Measurements from ENCODE around the gene EVA1A.

Gene EVA1A

DNA sequence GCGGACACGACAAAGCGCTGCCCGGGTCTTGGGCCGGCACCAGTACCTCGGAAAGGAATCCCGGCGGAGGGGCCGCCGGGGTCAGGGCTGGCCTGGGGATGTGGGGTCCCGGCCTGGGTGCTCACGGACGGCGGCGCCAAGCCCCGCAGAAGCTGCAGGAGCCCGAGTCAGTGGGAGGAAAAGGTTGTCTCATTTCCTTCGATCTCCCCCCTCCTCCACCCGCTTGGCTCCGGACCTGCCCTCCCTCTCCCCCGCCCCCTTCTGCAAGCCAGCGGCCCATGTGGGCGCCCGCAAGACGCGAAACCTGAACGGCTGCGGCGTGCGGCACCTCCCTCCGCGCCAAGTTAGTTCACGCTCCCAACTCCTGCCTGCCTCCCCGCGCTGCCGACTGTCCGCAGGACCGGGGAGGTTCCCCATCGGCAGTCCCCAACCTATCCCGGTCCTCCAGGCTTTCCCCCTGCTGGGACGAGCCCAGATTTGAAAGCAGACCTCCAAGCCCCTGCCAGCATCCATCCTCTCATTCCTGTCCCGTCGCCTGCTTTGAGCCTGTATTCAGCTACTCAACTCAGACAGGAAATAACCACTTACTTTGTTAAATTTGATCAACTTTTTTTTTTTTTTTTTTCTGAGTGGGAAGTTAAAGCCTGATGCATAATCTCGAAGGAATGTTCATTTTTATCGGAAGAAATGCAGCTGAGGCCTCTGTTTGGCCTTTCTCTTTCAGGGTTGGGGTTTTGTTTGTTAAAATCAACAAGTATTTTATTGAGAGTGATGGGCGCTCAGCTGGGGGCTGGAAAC lies at the start of gene EVA1A:
Gene EVA1A (minus strand): TSS at position 172 of the 798 bp plus-strand sequence. CDS start 42,799 bp downstream, outside the sequence.
- peak within 1 kb of the TSS; percentile 48; the same call in 1 of the 2 replicates for H3K4me3 ChIP-seq (ENCODE audit: low read length)
- no peak for TF ChIP-seq ZNF274 (IDR thresholded peaks at IDR 0.05; ENCODE audit: low read depth, low read length)

DNA sequence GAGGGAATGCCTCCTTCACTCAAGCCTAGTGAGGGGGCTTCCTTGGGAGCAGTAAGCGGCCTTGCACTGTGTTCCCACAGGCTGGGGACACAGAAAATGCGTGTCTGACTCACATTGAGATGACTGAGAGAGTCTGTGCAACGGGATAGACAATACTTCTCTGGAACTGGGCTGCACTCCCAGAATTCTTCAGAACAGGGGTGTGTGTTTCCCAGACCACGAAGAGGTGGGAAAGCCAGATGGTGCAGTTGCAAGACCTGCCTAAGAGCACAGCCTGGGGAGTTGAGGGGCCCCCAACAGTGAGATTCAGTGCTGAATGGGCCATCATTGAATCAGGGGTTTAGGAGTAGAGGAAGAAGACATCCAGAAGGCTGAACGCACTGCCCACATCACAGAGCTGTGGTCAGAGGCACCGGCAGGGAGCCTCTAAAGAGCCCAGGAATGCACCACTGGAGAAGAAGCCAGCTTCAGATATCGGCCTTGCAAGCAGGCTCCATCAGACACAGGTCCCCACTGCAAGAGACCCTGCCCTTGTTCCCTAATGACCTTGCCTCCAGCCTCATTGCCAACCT lies 49.3 kb upstream of the EVA1A start:
- no peak for TF ChIP-seq ZNF274 (IDR thresholded peaks at IDR 0.05; ENCODE audit: low read depth, low read length)
- H3K4me3 ChIP-seq (ENCODE audit: low read length): no peak overlapping the region

GRCh38 chr2:75609334-75609689 lies 48.6 kb upstream of the EVA1A start:
- no peak overlapping the region for H3K4me3 ChIP-seq (ENCODE audit: low read length)

DNA sequence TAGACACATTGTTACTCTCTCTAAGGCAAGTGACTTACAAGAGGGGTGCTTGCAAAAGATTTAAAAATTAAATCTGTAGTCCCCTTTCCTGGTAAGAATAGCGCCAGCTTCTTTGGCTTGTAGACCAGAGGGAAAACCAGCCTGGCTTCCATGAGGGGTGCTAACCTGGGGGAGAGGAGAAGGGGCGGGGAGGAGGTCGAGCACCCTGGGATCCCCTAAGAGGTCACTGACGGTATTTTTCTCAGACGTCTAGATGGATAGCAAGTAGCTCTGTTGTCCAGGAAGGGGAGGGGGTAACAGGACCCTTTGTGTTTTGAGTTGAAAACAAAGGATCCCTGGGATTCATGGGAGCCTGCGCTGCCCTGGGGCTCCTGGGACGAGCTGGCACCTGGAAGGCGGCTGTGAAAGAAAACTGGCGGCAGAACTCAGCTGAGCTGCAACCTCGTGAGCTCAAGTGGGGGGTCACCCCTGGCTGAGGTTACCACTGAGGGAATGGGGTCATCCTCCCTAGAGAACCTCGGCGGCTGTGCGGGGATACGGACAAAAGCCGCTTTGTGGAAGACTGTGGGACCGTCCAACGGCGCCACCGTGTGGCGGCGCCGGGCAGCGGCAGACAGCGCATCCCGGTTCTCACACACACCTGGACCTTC lies 48.1 kb upstream of the EVA1A start:
- H3K4me3 ChIP-seq (ENCODE audit: low read length): no peak overlapping the region
- TF ChIP-seq ZNF274 (IDR thresholded peaks at IDR 0.05; ENCODE audit: low read depth, low read length): no peak

More at GRCh38 chr2:75609334-75609689, 48.6 kb upstream of the EVA1A start:
- TF ChIP-seq ZNF274 (IDR thresholded peaks at IDR 0.05; ENCODE audit: low read depth, low read length): no peak

GRCh38 chr2:75607988-75608683 lies 47.4 kb upstream of the EVA1A start:
- H3K4me3 ChIP-seq (ENCODE audit: low read length): no peak overlapping the region
- TF ChIP-seq ZNF274 (IDR thresholded peaks at IDR 0.05; ENCODE audit: low read depth, low read length): no peak

GRCh38 chr2:75607400-75607798 lies 46.7 kb upstream of the EVA1A start:
- TF ChIP-seq ZNF274 (IDR thresholded peaks at IDR 0.05; ENCODE audit: low read depth, low read length): no peak

GRCh38 chr2:75606761-75607399 lies 46.1 kb upstream of the EVA1A start:
- H3K4me3 ChIP-seq (ENCODE audit: low read length): no peak overlapping the region

More at GRCh38 chr2:75607400-75607798, 46.7 kb upstream of the EVA1A start:
- H3K4me3 ChIP-seq (ENCODE audit: low read length): no peak overlapping the region

DNA sequence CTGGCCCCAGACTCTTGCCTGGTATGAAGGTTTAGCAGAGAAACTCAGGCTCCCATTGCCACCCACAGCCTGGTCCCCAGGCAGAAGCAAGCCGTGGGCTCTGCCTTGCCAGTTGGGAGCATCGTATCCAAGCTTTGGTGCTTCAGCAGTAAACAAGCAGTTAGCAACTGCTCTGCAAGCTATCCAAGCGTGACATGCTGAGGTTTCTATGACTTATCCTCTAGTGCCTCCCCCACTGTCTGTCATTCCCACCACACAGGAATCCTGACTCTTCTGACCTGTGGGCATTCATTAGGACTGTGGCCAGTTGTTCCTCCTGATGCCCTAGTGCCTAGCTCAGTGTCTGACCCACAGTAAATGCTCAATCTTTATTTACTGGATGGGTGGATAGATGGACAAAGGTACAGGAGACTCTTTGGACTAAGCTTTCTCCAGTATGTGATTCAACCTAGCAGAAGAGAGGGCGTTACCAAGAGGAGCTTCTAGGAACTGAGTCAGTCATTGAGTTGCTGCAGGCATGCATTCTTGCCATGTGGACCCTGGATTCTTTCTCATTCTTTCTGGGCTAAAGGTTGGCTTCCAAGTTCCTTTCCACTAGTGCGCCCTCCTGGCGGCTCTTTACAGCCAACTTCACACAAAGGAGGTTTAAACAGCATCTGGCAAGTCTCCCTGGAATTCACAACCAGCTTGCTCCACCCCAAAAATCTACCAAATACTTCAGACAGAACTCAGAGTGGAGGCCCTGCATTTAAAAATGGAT lies 45.2 kb upstream of the EVA1A start:
- H3K4me3 ChIP-seq (ENCODE audit: low read length): no peak overlapping the region
- no peak for TF ChIP-seq ZNF274 (IDR thresholded peaks at IDR 0.05; ENCODE audit: low read depth, low read length)

More at GRCh38 chr2:75606761-75607399, 46.1 kb upstream of the EVA1A start:
- TF ChIP-seq ZNF274 (IDR thresholded peaks at IDR 0.05; ENCODE audit: low read depth, low read length): no peak

DNA sequence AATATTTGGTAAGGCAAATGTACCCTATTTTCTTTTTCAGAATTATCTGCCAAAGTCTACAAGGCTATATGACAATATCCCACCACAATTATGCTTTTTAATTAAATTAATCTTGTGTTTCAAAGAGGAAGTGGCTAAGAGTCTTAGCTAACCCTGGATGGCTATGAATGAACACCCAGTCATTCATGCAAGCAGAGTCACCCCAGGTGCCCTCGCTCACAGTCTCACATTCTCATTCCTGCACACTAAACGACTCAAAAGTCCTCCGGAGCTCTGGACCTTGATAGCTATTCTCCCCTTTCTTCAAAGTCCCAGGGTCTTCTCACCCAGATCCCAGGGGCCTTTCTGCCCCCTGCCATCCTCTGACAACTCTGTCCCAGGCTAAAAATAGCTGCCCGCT lies 43.7 kb upstream of the EVA1A start:
- TF ChIP-seq ZNF274 (IDR thresholded peaks at IDR 0.05; ENCODE audit: low read depth, low read length): no peak
- H3K4me3 ChIP-seq (ENCODE audit: low read length): no peak overlapping the region

DNA sequence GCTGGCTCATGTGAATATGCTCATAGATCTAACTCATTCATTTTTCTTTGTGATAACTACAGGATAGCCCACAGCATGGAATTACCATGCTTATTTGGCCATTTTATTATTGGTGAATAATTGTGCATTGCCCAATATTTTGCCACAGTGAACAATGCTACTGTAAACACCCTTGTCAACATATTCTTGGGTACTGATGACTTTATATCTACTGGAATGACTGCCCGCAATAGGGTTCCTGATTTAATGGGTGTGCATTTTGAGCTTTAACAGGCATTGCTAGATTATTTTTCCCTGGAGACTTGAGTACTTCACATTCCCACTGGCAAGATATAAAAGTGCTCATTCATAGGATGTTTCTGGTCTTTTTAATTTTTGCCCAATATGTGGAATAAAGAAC lies 42.7 kb upstream of the EVA1A start:
- no peak for TF ChIP-seq ZNF274 (IDR thresholded peaks at IDR 0.05; ENCODE audit: low read depth, low read length)
- no peak overlapping the region for H3K4me3 ChIP-seq (ENCODE audit: low read length)

- H3K4me3 ChIP-seq (ENCODE audit: low read length): no peak overlapping the region
- TF ChIP-seq ZNF274 (IDR thresholded peaks at IDR 0.05; ENCODE audit: low read depth, low read length): no peak
Measured at GRCh38 chr2:75602724-75603342, 42.1 kb upstream of the EVA1A start.

DNA sequence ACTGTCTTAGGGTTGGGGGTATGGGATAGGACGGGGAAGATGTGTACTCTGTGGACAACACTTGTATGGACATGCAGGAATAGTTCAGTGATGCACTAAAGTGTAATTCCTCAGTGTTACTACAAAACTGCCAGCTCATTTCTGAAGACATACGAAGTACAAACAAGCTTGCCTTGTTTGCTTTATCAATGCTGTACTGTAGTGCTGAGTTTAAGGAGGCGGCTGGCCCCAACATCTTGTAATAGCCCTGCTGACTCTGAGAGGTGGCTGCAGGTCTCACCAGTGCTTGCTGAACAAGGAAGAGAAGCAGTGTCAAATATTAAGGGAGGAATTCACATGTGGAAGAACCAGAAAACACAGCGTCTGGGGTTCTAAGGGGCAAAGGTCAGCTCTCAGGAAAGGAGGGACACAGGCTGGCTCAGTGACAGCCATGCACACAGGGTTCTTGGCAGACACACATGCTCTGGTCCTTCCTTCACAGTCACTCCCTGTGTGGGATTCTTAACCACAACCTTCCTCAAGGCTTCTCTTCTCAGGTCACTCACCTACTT lies 39.8 kb upstream of the EVA1A start:
- TF ChIP-seq ZNF274 (IDR thresholded peaks at IDR 0.05; ENCODE audit: low read depth, low read length): no peak
- H3K4me3 ChIP-seq (ENCODE audit: low read length): no peak overlapping the region

Measured in GM08714 (cell line).